Measurements from ENCODE around the gene STX12.

DNA sequence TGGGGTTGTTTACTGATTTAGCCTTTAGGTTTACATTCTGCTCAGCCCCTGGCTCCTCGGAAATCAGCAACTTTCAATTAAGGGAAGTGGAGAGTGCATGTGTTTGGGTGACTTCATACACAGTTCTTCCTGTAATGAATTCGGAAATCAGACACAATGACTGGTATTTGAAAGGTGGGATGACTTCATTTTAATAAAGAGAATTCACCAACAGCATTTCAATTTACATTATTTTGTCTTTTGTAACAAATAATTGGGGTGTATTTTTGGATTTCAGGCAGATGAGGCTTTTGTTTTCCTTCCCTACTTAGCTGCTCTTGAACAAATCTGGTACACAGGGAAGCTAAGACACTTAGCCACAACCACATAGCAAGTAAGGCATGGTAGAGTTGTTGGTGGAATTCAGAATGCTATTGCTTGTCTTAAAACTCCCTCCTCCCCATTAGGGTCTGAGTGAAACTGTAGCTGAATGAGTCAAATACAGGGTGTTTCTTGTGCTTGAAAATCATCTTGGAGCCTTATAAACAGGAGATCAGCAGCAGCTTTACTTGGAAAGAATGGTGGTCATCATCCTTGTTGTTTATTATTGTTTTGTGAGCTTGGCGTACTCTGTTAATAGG lies 917 bp downstream of the STX12 start:
- TF ChIP-seq, protein P1, sequence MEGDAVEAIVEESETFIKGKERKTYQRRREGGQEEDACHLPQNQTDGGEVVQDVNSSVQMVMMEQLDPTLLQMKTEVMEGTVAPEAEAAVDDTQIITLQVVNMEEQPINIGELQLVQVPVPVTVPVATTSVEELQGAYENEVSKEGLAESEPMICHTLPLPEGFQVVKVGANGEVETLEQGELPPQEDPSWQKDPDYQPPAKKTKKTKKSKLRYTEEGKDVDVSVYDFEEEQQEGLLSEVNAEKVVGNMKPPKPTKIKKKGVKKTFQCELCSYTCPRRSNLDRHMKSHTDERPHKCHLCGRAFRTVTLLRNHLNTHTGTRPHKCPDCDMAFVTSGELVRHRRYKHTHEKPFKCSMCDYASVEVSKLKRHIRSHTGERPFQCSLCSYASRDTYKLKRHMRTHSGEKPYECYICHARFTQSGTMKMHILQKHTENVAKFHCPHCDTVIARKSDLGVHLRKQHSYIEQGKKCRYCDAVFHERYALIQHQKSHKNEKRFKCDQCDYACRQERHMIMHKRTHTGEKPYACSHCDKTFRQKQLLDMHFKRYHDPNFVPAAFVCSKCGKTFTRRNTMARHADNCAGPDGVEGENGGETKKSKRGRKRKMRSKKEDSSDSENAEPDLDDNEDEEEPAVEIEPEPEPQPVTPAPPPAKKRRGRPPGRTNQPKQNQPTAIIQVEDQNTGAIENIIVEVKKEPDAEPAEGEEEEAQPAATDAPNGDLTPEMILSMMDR (conservative IDR thresholded peaks at IDR 0.05; ENCODE audit: low read depth in 2 of 2), result no peak
- no peak for TF ChIP-seq EZH2 (IDR thresholded peaks at IDR 0.05; ENCODE audit: low read depth, unreplicated experiment)
- no peak for TF ChIP-seq EZH2phosphoT487 (IDR thresholded peaks at IDR 0.05; ENCODE audit: unreplicated experiment)
- TF ChIP-seq JUNB (IDR thresholded peaks at IDR 0.05; ENCODE audit: unreplicated experiment), result no peak
- TF ChIP-seq NANOG (IDR thresholded peaks at IDR 0.05; ENCODE audit: borderline replicate concordance), result no peak
- TF ChIP-seq POLR2AphosphoS5 (IDR thresholded peaks at IDR 0.05; ENCODE audit: low read depth), result no peak
- TF ChIP-seq, protein P2, sequence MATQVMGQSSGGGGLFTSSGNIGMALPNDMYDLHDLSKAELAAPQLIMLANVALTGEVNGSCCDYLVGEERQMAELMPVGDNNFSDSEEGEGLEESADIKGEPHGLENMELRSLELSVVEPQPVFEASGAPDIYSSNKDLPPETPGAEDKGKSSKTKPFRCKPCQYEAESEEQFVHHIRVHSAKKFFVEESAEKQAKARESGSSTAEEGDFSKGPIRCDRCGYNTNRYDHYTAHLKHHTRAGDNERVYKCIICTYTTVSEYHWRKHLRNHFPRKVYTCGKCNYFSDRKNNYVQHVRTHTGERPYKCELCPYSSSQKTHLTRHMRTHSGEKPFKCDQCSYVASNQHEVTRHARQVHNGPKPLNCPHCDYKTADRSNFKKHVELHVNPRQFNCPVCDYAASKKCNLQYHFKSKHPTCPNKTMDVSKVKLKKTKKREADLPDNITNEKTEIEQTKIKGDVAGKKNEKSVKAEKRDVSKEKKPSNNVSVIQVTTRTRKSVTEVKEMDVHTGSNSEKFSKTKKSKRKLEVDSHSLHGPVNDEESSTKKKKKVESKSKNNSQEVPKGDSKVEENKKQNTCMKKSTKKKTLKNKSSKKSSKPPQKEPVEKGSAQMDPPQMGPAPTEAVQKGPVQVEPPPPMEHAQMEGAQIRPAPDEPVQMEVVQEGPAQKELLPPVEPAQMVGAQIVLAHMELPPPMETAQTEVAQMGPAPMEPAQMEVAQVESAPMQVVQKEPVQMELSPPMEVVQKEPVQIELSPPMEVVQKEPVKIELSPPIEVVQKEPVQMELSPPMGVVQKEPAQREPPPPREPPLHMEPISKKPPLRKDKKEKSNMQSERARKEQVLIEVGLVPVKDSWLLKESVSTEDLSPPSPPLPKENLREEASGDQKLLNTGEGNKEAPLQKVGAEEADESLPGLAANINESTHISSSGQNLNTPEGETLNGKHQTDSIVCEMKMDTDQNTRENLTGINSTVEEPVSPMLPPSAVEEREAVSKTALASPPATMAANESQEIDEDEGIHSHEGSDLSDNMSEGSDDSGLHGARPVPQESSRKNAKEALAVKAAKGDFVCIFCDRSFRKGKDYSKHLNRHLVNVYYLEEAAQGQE (IDR thresholded peaks at IDR 0.05; ENCODE audit: unreplicated experiment), result no peak

All from GM23338 (cell line).